T-helper 2 cell (primary cell): ENCODE measurements around the gene FTO.

Source experiments
- DNase-seq, 5 experiments: peaks; one replicate each; pipeline versions ENCODE4 v3.0.0 to v3.0.0-alpha.2; 2012 to 2022

FTO gene

DNA sequence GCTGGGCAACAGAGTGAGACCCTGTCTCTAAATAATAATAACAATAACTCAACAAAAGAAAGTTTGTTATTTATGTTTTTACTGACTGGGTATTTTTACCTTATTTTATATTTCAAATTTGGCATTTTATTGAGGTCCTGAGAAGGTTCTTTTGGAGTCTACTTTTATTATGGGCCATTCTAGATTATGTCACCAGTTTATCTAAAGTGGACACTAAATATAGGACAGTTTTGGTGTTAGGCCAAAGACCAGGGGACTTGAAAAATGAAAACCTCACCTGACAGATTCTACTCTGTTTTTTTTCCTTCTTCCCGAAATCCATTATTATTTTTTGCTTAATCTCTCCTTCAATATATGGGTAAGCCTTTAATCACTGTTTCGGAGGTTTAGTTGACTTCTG, 8.1 kb downstream of the FTO start:
- no peak for DNase-seq

DNA sequence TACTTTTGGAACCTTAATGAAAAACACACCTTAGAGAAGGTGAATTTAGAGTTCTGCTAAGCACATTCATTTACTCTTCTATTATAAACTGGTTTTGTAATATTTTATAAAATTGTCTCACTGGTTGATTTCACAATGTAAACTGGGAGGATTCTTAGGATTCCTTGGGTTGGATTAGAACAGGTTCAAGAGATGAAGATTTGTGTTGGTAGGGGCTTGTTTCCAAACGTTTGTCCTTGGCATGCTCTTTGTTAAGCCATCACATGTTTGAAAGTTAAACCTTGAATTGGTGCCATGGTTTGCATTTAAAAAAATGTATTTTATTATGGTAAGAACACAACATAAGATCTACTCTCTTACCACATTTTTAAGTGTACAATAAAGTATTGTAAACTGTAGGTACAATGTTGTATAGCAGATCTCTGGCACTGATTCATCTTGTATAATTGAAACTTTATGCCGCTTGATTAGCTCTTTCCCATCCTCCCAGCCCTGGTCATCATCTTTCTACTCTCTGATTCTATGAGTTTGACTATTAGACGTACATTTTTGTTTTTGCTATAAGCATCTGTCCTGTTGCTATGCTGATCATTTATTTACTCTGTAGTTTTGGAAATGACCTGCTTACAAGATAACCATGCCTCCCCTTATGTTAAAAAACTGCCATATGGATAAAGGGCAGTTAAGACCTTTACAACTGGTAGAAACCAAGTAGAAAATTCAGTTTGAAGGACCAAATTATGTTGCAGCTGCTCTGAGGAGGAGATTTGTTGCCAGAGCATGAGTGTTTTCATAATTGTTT, 9.6 kb downstream of the FTO start:
- DNase-seq = no peak

DNA sequence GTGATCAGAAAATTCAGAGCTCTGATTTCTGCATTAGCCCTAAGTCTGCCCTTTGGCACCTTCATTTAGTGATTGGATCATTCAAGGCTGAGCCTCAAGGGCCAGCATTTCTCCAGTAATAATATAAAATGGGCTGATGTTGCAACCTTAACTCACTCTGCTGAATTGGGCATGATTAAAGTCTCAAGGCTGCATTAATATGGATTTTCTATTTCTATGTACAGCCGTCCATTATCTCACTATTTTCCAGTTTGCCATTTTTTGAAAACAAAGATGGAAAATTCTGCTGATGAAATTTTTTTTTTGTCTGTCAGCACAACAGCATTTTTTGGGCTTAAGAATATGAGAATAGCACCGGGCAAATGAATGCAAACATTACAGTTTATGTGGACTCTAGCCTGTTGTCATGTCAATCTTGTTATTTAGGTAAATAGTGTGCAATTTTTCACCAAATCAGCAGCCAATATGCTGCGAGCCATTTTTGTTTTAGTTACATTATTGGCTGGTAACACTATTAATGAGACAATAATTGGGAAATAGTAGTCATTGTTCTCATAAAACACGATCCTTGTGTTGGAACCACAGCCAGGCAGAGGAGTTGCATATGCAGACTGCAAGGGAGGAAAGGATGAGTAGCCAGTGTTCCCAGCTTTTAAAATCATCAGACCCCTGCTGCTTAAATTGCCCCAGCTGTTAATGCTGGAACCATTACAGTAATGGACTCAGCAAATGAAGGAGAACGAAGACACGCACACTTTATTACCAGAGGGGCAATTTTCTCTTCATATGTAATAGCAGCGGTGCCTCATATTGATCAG, 10.5 kb downstream of the FTO start:
- no peak for DNase-seq

DNA sequence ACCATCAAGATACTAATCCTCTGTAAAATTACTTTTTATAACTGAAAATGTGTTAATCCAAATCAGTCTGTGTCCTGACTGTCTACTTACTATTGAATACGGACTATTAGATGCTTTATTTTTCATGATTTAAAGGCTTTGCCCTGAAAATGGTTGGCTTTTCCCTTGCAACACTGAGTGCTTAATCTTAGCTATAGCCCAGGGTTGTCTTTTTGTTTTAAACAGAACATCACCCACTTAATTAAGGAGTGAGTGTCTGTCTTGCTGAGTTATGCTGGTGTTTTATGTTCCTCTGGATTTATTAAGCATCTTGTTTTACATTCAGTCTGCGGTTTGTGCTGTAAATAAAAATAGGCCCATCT, 11.0 kb downstream of the FTO start:
- no peak for DNase-seq

DNA sequence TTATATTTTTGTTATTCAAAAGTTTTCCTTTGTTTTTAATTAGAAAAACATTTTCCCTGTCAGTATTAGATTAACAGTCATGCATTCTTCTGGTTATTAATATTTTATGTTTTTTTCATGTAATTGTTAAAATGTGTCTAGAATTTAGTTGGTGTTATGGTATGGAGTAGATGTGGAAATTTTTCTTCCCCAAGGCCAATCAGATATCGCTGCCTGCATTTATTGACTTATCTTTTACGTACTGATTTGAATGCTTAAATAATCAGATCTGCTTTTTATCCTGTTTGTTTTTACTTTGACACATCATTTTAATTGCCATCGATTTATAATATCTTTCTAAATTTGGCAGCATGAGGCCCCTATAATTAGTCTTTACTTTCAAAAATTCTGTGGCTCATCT, 13.6 kb downstream of the FTO start:
- no peak for DNase-seq

DNA sequence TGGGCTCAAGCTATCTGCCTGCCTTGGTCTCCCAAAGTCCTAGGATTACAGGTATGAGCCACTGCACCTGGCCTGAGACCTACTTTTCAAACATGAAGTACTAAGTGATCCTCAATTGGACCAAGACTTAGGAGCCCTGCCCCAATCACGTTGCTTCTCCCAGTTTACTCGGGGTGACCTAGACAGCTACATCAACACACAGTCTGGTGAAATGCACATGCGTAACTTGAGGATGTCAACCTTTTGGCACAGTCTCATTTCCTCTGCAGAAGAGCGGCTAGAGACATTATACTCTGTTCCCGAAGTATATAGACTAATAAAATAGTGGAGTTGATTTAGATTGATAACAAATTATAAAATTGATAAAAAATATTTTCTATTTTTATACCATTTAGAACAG, 17.1 kb downstream of the FTO start:
- no peak for DNase-seq

DNA sequence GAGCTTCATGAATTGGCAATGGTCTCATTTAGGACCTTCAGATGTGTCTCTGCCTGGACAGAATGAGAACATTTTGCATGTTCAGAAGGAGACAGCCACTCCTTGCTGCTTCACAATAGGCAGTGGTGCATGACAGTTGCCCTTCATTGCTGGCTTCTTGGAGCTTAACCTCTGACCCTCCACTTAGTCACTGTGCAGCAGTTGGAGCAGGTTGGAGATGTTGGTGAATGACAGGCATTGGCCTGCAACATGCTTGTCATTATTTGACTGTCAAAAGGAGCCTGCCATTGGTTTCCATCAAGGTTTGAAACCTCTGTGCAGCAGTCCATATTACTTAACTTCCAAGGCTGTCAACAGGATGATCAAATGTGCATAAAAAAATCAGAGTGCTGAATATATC, 22.7 kb downstream of the FTO start:
- DNase-seq = no peak

DNA sequence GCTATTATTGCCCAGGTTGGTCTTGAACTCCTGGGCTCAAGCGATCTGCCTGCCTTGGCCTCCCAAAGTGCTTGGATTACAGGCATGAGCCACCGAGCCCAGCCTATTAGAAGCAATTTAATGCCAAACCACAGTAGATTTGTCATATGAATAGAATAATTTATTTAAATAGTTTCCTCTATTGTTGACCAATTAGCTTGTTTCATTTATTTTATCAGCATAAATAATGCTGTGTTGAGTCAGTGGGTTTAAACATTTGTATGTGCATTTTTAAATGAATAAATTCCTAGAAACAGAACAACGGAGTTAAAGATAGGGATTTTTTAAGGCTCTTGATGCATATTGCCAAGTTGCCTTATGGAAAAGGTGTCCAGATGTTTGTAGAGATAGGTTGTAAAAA, 26.7 kb downstream of the FTO start:
- no peak for DNase-seq

DNA sequence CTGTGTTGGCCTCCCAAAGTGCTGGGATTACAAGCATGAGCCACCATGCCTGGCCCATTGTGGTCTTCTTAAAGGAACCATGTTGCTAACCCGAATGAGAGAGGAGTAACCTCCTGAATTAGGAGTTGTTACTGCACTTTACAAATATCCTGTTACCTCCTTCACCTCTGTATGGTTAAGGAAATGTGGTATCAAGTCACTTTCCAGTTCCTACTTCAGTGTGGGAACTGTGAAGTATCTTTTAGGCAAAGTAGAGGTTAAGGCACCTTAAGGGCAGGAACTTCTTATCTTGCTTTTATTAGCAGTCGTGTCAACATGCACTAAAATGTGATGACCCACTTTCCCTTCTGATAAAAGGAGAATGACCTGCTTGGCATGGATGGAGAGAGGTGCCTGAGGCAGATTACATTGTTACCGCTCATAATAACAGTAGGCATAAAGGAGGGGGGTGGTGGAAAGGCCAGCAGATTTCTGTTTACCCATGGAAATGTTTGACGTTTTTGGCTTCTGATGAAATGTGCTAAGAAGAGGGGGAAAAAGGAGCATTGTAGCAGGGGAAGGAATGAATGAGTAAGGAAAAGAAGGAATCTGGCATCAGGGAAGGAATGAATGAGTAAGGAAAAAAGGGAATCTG, 28.5 kb downstream of the FTO start:
- DNase-seq = no peak

DNA sequence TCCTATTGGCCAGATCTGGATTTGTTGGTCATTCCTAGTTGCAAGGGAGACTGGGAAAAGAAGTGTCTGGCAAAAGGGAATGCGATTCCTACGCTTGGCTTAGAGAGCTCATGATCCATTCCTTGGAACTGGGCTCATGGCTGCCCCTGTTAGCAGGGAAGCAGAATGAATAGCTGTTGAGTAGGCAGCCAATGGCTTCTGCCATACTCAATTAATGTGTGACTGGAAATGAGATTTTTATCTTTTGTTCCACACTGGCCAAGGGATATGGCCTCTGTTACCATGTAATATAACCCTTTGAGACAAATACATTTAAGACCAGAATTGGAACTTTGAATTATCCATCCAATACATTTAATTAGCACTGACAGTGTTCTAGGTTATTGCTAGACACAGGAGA, 31.0 kb downstream of the FTO start:
- no peak for DNase-seq

DNA sequence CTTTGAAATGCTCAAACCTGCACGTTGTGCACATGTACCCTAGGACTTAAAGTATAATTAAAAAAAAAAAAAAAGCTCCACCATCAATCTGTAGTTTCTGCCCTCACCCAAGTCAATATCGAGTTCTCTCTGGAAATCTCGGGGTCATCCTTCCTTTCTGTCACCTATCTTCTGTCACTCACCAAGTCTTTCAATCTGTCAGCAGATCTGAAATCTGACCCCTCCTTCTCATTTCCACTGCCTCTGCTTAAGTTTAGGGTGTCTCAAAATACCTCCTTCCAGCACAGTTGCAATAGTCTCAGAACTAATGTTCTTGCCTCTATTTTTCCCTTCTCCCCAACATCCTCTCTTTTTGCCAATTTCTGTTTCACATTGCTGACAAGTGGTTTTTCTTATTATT, 32.3 kb downstream of the FTO start:
- DNase-seq = no peak

DNA sequence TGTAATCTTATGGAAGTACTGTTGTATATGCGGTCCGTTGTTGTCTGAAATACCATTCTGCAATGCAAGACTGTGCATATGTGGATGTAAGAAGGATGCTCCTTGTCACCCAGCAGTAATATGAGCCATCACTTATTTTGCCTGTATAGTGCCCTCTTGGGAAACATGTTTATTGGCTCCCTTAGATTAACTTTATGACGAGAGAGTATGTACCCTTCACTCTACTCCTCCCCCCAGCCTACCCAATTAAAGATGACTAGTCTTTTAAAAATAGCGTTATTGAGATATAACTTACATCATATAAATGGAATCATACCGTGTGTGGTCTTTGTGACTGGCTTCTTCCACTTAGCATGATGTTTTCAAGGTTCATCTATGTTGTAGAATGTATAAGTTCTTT, 33.6 kb downstream of the FTO start:
- no peak for DNase-seq

DNA sequence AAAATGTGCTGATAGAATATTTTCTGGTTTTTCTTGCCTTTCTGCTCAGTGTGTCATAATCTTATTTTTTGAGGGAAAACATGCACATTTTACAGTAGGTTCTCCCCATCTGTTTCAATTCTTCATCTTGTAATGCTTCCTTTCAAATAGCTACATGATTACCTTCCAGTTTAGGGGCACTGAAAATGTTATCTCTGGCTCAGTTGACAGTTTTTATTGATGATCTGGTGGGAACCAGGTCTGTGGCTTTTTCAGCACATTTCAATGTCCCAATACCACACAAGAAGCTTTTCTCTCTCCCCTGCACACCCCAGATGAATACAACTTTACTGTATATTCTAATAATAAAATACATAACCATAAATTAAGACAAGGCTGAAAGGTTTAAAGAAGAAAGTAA, 36.5 kb downstream of the FTO start:
- DNase-seq = no peak

DNA sequence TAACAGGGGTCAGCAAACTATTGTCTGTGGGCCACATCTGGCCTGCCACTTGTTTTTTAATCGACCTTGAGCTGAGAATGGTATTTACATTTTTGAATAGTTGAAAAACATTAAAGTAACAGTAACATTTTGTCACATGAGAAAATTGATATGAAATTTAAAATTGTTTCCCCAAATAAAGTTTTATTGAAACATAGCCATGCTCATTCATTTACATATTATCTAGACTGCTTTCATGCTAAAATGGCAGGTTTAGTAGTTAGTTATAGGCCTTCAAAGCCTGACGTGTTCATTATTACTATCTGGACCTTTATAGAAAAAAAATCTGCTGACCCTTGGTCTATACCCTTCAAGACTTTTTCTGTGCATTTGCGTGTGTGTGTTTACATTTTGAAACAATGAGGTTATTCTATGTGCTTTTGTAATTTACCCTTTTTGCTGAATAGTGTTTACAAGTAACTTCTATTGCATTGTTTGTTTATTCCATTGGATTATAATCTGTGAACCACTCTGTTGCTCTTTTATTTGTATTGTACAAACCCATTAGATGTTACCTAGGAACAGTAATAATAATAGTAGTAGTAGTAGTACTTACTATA, 37.1 kb downstream of the FTO start:
- no peak for DNase-seq

DNA sequence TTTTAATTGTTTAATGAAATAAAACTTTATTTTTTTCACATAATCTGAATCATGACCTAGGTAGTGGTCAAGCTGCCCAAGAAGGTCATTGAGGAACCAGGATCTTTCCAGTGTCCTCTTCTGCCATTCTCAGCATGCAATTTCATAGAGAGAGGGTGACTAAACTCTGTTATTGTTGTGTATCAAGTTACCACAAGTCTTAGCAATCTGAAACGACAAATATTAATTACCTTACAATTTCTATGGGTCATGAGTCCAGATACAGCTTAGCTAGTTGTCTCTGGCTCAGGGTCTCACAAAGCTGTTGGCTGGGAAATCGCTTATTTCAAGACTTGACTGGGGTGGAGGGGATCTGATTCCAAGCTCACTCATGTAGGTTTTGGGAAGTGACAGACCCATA, 37.6 kb downstream of the FTO start:
- no peak for DNase-seq

DNA sequence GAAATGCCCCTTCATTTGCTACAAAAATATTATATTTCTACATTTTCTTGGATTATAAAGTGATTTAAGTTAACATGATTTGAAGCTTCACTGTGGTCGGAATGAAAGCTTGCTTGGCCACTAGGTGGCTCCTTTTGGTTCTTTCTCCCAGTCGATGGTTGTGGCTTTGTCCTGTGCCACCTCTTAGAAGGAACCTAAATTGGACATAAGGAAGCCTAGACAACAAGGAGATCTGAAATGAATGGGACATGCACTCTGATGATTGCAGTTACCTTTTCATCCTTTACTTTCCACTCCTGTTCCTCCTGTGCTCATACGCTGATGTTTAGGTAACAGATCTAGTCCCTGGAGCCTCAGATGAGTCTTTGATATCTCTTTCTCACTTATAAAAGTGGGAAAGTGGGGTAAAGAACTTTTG, 39.2 kb downstream of the FTO start:
- DNase-seq = peak in 1 of 5 experiments; percentile 50

DNA sequence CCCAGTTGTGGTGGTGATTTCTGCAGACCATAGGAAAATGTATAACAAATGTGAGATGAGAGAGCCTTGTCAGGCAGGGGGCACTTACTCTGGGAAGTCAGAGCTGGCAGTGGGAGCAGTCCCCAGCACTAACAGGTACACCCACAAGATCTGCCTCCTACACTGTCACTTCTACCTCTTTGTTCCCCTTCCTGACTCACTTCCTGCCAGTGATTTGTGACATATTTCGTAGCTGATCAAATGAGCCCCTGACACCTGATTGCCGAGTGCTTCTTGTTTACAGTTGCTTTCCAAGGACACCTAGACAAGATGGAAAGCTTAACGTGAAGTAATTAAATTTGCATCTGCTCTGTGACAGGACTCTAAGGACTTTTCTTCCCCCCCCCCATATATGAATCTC, 40.5 kb downstream of the FTO start:
- peak in 3 of 5 experiments; percentile 2 to 77 (median 4) for DNase-seq

DNA sequence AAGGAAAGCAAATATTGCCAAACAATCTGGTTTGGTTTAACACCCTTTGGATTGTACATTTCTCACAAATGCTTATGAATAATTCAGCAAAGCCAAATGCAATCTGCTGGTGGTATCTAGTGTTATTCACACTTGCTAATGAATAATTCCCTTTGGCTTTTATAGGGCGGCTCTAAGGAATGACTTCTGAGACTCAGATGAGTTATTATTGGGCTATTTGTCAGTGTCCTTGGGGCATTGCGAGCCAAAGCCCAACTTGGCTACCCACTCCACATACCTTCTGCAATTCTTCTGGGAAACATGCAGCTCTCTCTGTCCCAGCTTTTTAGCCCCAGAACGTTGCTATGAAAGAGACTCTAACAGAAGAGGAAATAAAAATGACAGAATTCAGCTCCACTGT, 41.1 kb downstream of the FTO start:
- no peak for DNase-seq

DNA sequence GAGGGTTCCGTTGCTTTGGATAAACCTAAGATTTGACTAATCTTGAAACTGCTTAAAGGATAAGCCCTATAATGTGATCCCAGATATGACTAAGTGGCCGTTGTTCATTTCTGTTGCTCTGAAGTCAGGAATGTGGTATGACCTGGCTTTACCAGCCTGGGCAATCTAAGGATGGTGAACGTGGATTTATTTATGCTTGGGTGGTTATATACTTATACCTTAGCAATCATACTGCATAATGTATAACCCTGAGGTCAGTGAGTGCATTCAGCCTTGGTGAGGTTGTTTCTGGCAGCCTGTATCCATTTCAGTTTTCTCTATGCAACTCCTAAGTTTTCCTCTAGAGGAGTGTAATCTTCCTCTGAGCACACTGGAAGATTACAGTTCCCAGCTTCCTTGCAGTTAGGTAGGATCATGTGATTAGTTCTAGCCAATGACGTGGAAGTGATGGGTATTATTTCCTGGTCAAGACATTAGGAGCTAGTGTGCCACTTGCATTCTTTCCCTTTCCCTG, 41.9 kb downstream of the FTO start:
- DNase-seq = peak in 1 of 5 experiments; percentile 76

DNA sequence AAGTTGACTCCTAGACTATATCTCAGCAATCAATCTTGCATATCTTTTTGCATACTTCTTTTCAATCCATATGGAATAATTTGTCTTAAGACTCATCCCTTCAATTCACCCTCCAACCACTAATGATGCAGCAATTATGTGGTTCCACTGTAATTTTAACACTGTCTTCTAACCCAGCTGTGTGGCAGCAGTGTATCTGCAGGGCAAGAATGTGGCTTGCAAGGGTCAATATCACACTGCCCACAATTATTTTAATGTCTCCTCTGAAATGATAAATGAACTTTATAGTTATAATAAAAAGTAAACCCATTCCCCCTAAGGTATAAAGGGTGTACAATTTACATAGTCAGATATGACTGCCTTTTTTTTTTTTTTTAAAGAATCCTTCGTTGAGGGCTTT, 48.6 kb downstream of the FTO start:
- DNase-seq = no peak

DNA sequence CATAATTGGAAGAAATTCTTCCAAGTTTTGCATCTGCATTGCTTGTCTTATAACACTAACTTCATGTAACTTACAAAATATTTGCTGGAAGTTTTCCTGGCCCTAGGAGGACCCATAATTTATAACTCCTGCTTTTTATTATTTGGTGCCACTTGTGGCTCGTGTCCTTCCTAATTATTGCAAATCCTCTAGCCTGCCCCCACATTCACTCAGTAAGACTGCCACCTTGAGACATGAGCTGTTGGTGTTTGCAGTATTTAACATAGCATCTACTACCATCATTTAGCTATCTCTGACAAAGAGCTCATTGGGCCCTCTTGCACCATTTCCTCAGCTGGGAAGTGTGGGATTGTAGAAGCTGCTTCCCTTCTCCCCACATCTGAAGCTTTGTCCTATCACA, 49.5 kb downstream of the FTO start:
- DNase-seq = no peak

DNA sequence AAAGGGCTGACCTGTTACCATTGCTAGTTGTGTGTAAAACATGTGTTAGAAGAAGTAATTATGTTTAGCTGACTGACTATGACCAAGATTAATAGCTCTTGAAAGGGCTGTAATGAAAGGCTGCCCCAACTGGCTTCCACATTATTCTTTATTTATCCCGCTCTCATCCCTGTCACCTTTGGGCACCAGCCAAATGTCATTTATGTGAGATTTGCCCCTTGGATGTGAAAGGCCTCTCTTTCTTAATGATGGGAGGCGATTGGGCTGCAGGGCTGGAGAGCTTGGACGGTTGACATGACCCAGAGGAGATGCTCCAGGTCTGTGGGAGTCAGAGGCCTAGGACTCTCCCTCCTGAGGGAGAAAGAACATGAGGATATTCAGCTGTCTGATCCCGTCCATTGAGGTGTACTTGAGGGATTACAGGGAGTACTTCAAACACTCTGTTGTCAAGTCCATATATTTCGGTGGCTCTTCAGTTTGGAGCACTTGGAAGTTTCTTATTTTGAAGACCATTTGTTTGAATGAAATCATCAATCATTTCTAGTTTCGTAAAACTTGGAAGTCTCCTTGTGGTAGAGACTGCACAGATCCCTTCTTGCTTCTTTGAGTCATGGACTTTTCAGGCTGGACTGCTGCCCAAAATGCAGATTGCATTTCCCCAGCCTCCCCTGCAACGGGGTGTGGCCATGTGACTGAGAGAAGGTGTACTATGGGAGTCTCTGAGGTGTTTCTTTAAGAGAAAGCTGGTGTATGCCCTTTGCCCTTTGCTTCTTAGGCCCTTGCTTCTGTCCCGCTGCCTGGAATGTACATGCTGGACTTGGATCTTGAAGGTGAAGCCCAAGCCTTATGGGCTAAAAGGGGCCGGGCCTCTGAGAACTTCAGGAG, 51.3 kb downstream of the FTO start:
- no peak for DNase-seq
